Vagina (tissue), 2 donors: Measurements from ENCODE around the gene HTATIP2. TPM values are rescaled to one million over a fixed set of nuclear protein-coding genes. Genes with fewer than 3 reads are reported as not detected.

Experiments used
- DNase-seq, 2 donors: peaks; one replicate each; pipeline ENCODE4 v3.0.0-alpha.2; 2017; ENCODE audit errors: extremely low spot score in 2 of 2
- H3K27ac ChIP-seq: fragments of 200-600 bp; sonication (generic); one replicate; pipeline ENCODE4 v1.5.1; 2019
- H3K27me3 ChIP-seq: fragments of 200-600 bp; sonication (generic); one replicate; pipeline ENCODE4 v1.5.1; 2019
- H3K36me3 ChIP-seq, 2 donors: fragments of 200-600 bp; sonication (generic); one replicate each; pipeline ENCODE4 v1.5.1; 2017 to 2019
- H3K4me1 ChIP-seq: fragments of 200-600 bp; sonication (generic); one replicate; pipeline ENCODE4 v1.5.1; 2019
- H3K4me3 ChIP-seq, 2 donors: fragments of 200-600 bp; sonication (generic); 1 replicate in 1 of 2; 2 replicates in 1 of 2; pipeline ENCODE4 v1.5.1; 2016 to 2019
- H3K9me3 ChIP-seq: fragments of 200-600 bp; sonication (generic); one replicate; pipeline ENCODE4 v1.5.1; 2019
- CTCF ChIP-seq, 3 experiments: fragments of 450-650 bp in 2 of 3; fragments of 200-600 bp in 1 of 3; sonication (generic) in 1 of 3; IDR thresholded peaks; one replicate each; pipeline ENCODE4 v1.5.1; 2017 to 2019; ENCODE audit warnings: antibody characterized with exemption in 3 of 3, mild to moderate bottlenecking in 2 of 3, moderate library complexity in 2 of 3
- POLR2A ChIP-seq, 2 donors: fragments of 450-650 bp; IDR thresholded peaks; one replicate each; pipeline ENCODE4 v1.6.1; 2017; ENCODE audit warnings: antibody characterized with exemption in 2 of 2, mild to moderate bottlenecking in 2 of 2, moderate library complexity in 2 of 2
- POLR2AphosphoS5 ChIP-seq, 2 donors: sonication (generic); formaldehyde crosslinking; IDR thresholded peaks; one replicate each; pipeline ENCODE4 v1.9.0; 2017; ENCODE audit warnings: antibody characterized with exemption in 2 of 2, mild to moderate bottlenecking in 2 of 2, low read depth in 1 of 2; ENCODE audit not compliant: insufficient read depth in 1 of 2
- intact Hi-C: fragments of 100-400 bp; cut with DNase I; formaldehyde crosslinking; loops from one replicate; pipeline ENCODE4 v1.15.1; 2023
- total RNA-seq: library from RNA; depleted of rRNA; stranded (reverse); fragments of >200 nt; gene quantifications from one replicate; pipeline ENCODE4 v1.2.3, GENCODE V29; 2016

HTATIP2 gene
- 35.1 TPM for total RNA-seq

GRCh38 chr11:20363500-20364340, at the start of gene HTATIP2:
Gene HTATIP2 (plus strand): TSS chr11:20363714. CDS start chr11:20364238, 524 bp downstream.
- intact Hi-C loops = no loop called here
- peak within 1 kb of the TSS; percentile 90 for H3K27ac ChIP-seq
- peak in 1 of 2 donors; percentile 47 for TF ChIP-seq POLR2A (IDR thresholded peaks at IDR 0.05)
- peak; percentile 68 to 72 for TF ChIP-seq POLR2AphosphoS5 (IDR thresholded peaks at IDR 0.05; ENCODE audit: insufficient read depth in 1 of 2, low read depth in 1 of 2)
- no peak for TF ChIP-seq CTCF (IDR thresholded peaks at IDR 0.05)
- H3K36me3 ChIP-seq = no peaks in the 10 kb centered on the region
- H3K4me1 ChIP-seq = peaks cover 39% of the 10 kb centered on the region
- no peak for DNase-seq
- no peaks in the 10 kb centered on the region for H3K9me3 ChIP-seq
- H3K4me3 ChIP-seq = peak within 1 kb of the TSS; percentile 82 to 99
- no peaks in the 10 kb centered on the region for H3K27me3 ChIP-seq

DNA sequence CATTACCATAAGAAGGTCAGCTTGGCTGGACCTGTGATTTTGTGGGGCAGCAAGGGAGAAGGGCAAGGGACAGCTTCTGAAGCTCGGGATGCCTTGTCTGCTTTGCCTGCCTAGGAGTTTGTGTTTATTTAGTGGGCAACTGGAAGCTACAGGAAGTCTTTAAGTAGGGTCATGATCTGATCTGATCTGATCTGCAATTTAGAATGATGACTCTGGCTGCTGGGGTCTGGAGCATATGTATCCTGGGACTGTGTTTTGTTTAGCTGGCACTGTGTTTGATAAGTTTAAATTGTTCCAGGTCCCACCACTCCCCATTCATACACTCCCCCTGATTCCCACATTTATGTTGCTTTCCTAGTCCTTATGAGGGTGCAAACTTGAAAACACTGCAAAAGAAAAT, 47.7 kb upstream of the HTATIP2 start:
- Histone ChIP-seq H3K9me3 (no peaks in the 10 kb centered on the region), H3K4me3 (no peak overlapping the region), H3K36me3 (no peaks in the 10 kb centered on the region), H3K27ac (no peak overlapping the region), H3K27me3 (no peaks in the 10 kb centered on the region), H3K4me1 (no peaks in the 10 kb centered on the region)
- DNase-seq = no peak
- no peak for TF ChIP-seq POLR2AphosphoS5 (IDR thresholded peaks at IDR 0.05; ENCODE audit: insufficient read depth in 1 of 2, low read depth in 1 of 2)
- no peak for TF ChIP-seq CTCF (IDR thresholded peaks at IDR 0.05)
- TF ChIP-seq POLR2A (IDR thresholded peaks at IDR 0.05) = no peak
- intact Hi-C loops = no loop called here

DNA sequence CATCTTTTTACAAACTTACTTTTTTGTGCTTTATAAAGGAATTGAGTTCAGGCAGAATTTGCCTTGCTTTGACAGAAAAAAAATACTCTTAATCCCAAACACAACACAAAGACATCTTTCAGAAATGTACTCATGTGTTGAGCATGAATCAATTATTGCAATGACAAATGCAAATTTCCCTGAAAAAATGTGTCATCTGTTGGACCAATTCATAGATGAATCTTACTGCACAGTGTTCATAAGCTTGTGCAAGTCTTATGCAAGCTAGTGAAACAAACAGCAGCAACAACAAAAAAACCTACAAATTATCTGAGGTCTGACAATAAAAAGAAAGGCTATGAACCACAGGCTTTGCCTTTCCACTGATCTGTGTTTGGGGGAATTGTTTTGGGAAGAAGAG, 42.3 kb upstream of the HTATIP2 start:
- no peak for TF ChIP-seq CTCF (IDR thresholded peaks at IDR 0.05)
- no peak for TF ChIP-seq POLR2AphosphoS5 (IDR thresholded peaks at IDR 0.05; ENCODE audit: insufficient read depth in 1 of 2, low read depth in 1 of 2)
- no peak for TF ChIP-seq POLR2A (IDR thresholded peaks at IDR 0.05)
- no peak for DNase-seq
- no peak overlapping the region for H3K4me3 ChIP-seq
- no peaks in the 10 kb centered on the region for H3K27me3 ChIP-seq
- no peaks in the 10 kb centered on the region for H3K9me3 ChIP-seq
- intact Hi-C loops = loop anchor here (5.0 kb wide), 1 partner anchor 1796 kb away; no protein-coding TSS in a partner anchor
- no peaks in the 10 kb centered on the region for H3K4me1 ChIP-seq
- H3K27ac ChIP-seq = no peak overlapping the region
- H3K36me3 ChIP-seq = no peaks in the 10 kb centered on the region

- H3K9me3 ChIP-seq = no peaks in the 10 kb centered on the region
- intact Hi-C loops = no loop called here
- no peak for DNase-seq
- no peak overlapping the region for H3K4me3 ChIP-seq
- H3K36me3 ChIP-seq = no peaks in the 10 kb centered on the region
- no peak for TF ChIP-seq CTCF (IDR thresholded peaks at IDR 0.05)
- H3K4me1 ChIP-seq = no peaks in the 10 kb centered on the region
- no peaks in the 10 kb centered on the region for H3K27me3 ChIP-seq
- H3K27ac ChIP-seq = no peak overlapping the region
These were observed 36.1 kb upstream of the HTATIP2 start for GRCh38 chr11:20327377-20327935.

DNA sequence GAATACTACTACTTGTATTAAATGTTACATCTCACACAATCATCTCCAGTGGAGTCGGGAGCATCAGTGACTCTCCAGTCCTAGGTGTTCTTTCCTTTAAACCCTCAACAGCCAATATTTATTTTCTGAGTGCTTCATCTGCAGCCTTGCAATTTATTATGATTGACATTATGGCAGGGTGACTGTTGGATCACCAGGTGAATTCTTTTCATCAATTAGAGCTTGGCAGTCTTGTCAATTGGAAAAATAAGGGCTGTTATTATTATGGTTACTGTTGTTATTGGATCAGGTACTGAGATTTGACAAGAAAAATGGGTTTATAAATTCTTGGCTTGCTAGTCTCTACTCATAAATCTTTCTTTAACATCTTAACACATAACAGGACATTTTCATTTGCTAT, 27.5 kb upstream of the HTATIP2 start:
- Histone ChIP-seq H3K36me3 (no peaks in the 10 kb centered on the region), H3K9me3 (no peaks in the 10 kb centered on the region), H3K27me3 (no peaks in the 10 kb centered on the region), H3K4me3 (no peak overlapping the region), H3K4me1 (no peaks in the 10 kb centered on the region), H3K27ac (no peak overlapping the region)
- no peak for TF ChIP-seq POLR2AphosphoS5 (IDR thresholded peaks at IDR 0.05; ENCODE audit: insufficient read depth in 1 of 2, low read depth in 1 of 2)
- no peak for TF ChIP-seq POLR2A (IDR thresholded peaks at IDR 0.05)
- no peak for TF ChIP-seq CTCF (IDR thresholded peaks at IDR 0.05)
- DNase-seq = no peak
- intact Hi-C loops = no loop called here
